ENCODE measurements around the gene EPN1. TPM values are rescaled to one million over a fixed set of nuclear protein-coding genes. Genes with fewer than 3 reads are reported as not detected.
A peak's percentile ranks its signal among the peaks of the same experiment; 100 is the strongest.

The EPN1 gene
- total and polyA plus RNA-seq, 9 of the 15 experiments (the other 6 are each of a cell fraction or from before 2014, with no cell fraction given), result 0.08 to 138 (median 12.7) TPM

GRCh38 chr19:55647732-55648584 is 27.1 kb upstream of the EPN1 start, which contains the start of gene CCDC106:
TSS of gene CCDC106 (plus strand) at chr19:55648212. CDS start at chr19:55649047, 835 bp downstream.
- no TSS peak for BruUV-seq (replicated peaks)
- ChIA-PET CTCF (ENCODE audit: low intra/inter-chr PET ratio) (interaction anchor here (0.7 kb wide), 1 partner anchor 13 kb away, joined by 4 read pairs; no protein-coding TSS in a partner anchor), POLR2A (interaction anchor here (0.5 to 1.8 kb wide), 11 partner anchors 10 to 612 kb away, joined by 3 to 7 read pairs (median 3); partner anchors contain the start of gene ZNF865)
- H3K79me2 ChIP-seq (ENCODE audit: control insufficient read depth, insufficient read depth, low read length), result peaks cover 57% of the 10 kb centered on the region
- H3K36me3 ChIP-seq (ENCODE audit: control insufficient read depth, insufficient read depth, low read length), result peaks cover 49% of the 10 kb centered on the region; the same call in 2 of the 3 replicates
- peak; percentile 76 for FAIRE-seq
- no peaks in the 10 kb centered on the region for H3K9me3 ChIP-seq (replicated peaks; ENCODE audit: control insufficient read depth, insufficient read depth, low read depth, low read length)
- H3K9ac ChIP-seq (ENCODE audit: insufficient read depth in 1 of 2, low read depth in 2 of 2, low read length in 2 of 2), result peak within 1 kb of the TSS; percentile 89 to 98
- H3K27ac ChIP-seq (ENCODE audit: extremely low read depth, low read depth, low read length), result peak within 1 kb of the TSS; percentile 90
- H3K4me2 ChIP-seq (ENCODE audit: insufficient read depth, low read length), result peak within 1 kb of the TSS; percentile 90
- DNase-seq (ENCODE audit: extremely low read depth in 1 of 4, low spot score in 3 of 4), result peak; percentile 81 to 86 (median 84)
- H3K4me3 ChIP-seq, result peak within 1 kb of the TSS; percentile 68
- in situ Hi-C loops (cut with MboI) (loop anchor here (25.0 kb wide), 2 partner anchors 511 to 664 kb away; partner anchors contain the start of genes TNNT1 and ZSCAN5A), intact Hi-C loops (cut with micrococcal nuclease) (no loop called here)
- 3% methylated on average over 38 of the region's 87 CpGs for WGBS (ENCODE audit: insufficient coverage, low coverage, missing lambda C conversion rate)
- no peaks in the 10 kb centered on the region for H3K27me3 ChIP-seq (ENCODE audit: control insufficient read depth in 2 of 2, insufficient read depth in 2 of 2, low read length in 2 of 2)
- H3K4me1 ChIP-seq (replicated peaks in 1 of 2; ENCODE audit: control insufficient read depth in 2 of 2, insufficient read depth in 2 of 2, low read length in 2 of 2), result peaks cover 26 to 78% of the 10 kb centered on the region in 2 experiments
- no peaks in the 10 kb centered on the region for H3K9me1 ChIP-seq (ENCODE audit: control insufficient read depth, insufficient read depth, low read length)
- ATAC-seq, result peak; percentile 53
- H4K20me1 ChIP-seq (replicated peaks; ENCODE audit: control insufficient read depth, insufficient read depth, low read length), result no peaks in the 10 kb centered on the region
- peak within 1 kb of the TSS; percentile 95 for H2AFZ ChIP-seq (ENCODE audit: low read depth, low read length)
- TF ChIP-seq SIN3A (IDR thresholded peaks at IDR 0.05; ENCODE audit: borderline replicate concordance in 2 of 2, control insufficient read depth in 1 of 2, low read depth in 2 of 2, low read length in 2 of 2), result 0 out of 4 replicates have a peak, but pooled peaks have one; percentile 17 to 41
- TF ChIP-seq ZNF518B (CRISPR knock-in tag; IDR thresholded peaks at IDR 0.05), result no peak
- peak; percentile 69; the same call in 1 of the 2 replicates for TF ChIP-seq HLTF (IDR thresholded peaks at IDR 0.05)
- TF ChIP-seq HES1 (IDR thresholded peaks at IDR 0.05; ENCODE audit: low read depth), result no peak
- TF ChIP-seq OTX1 (CRISPR knock-in tag; IDR thresholded peaks at IDR 0.05), result 0 out of 2 replicates have a peak, but pooled peaks have one; percentile 40
- TF ChIP-seq ATF3 (IDR thresholded peaks at IDR 0.05), result no peak
- no peak for TF ChIP-seq ATF3 (CRISPR knock-in tag; conservative IDR thresholded peaks at IDR 0.05)
- TF ChIP-seq TGIF2 (CRISPR knock-in tag; IDR thresholded peaks at IDR 0.05), result peak; percentile 87; the same call in 1 of the 2 replicates
- peak; percentile 79 for TF ChIP-seq ATF7 (IDR thresholded peaks at IDR 0.05)
- no peak for TF ChIP-seq ZKSCAN1 (IDR thresholded peaks at IDR 0.05; ENCODE audit: low read depth, low read length)
